Gastrocnemius medialis (tissue), 4 donors: ENCODE results near the gene IGF2BP3. TPM values are rescaled to one million over a fixed set of nuclear protein-coding genes. Genes with fewer than 3 reads are reported as not detected.

ENCODE experiments used
- ATAC-seq, 2 donors: fragments of 150-250 bp; one replicate each; pipeline ENCODE4 v1.9.1; 2016
- DNase-seq, 2 donors: peaks; one replicate each; pipeline ENCODE4 v3.0.0-alpha.2; 2019
- H3K27ac ChIP-seq, 4 donors: fragments of 200-600 bp; sonication (generic); 1 replicate in 1 of 4; 2 replicates in 3 of 4; pipeline ENCODE4 v1.5.1; 2016 to 2018; ENCODE audit warnings: mild to moderate bottlenecking in 2 of 4, moderate library complexity in 1 of 4
- H3K27me3 ChIP-seq, 3 donors: fragments of 200-600 bp; sonication (generic) in 2 of 3; 1 replicate in 1 of 3; 2 replicates in 2 of 3; pipeline versions ENCODE4 v1.5.1 to v1.6.0; 2016 to 2019; ENCODE audit warnings: mild to moderate bottlenecking in 1 of 3, moderate library complexity in 1 of 3
- H3K36me3 ChIP-seq, 2 donors: fragments of 200-600 bp; sonication (generic) in 1 of 2; one replicate each; pipeline ENCODE4 v1.5.1; 2017 to 2018
- H3K4me1 ChIP-seq, 2 donors: fragments of 200-600 bp; sonication (generic) in 1 of 2; one replicate each; pipeline ENCODE4 v1.5.1; 2016 to 2017; ENCODE audit warnings: mild to moderate bottlenecking in 2 of 2
- H3K4me3 ChIP-seq, 4 donors: fragments of 200-600 bp; sonication (generic) in 3 of 4; 1 replicate in 1 of 4; 2 replicates in 3 of 4; pipeline ENCODE4 v1.5.1; 2016 to 2019; ENCODE audit warnings: mild to moderate bottlenecking in 2 of 4
- H3K9me3 ChIP-seq, 3 donors: fragments of 200-600 bp; sonication (generic) in 2 of 3; 1 replicate in 1 of 3; 2 replicates in 2 of 3; pipeline ENCODE4 v1.5.1; 2016 to 2019
- CTCF ChIP-seq, 5 experiments: fragments of 450-650 bp in 3 of 5; fragments of 200-600 bp in 2 of 5; sonication (generic) in 2 of 5; IDR thresholded peaks in 4 of 5; conservative IDR thresholded peaks in 1 of 5; 1 replicate in 4 of 5; 2 replicates in 1 of 5; pipeline ENCODE4 v1.5.1; 2016 to 2019; ENCODE audit warnings: antibody characterized with exemption in 5 of 5, mild to moderate bottlenecking in 3 of 5, moderate library complexity in 3 of 5
- POLR2A ChIP-seq, 2 donors: fragments of 450-650 bp; IDR thresholded peaks; one replicate each; pipeline ENCODE4 v1.6.1; 2017; ENCODE audit warnings: antibody characterized with exemption in 2 of 2, mild to moderate bottlenecking in 2 of 2, moderate library complexity in 2 of 2
- in situ Hi-C, 4 donors: fragments of 200-750 bp; cut with MboI; loops; one replicate each; pipeline versions ENCODE4 v1.15.0 to v1.8.0; 2017; ENCODE audit warnings: low sequenced_read_pairs in 4 of 4
- intact Hi-C: fragments of 100-400 bp; cut with DNase I; formaldehyde crosslinking; loops from one replicate; pipeline ENCODE4 v1.15.1; 2023; ENCODE audit warnings: low total_unique reads
- total RNA-seq, 4 donors: library from RNA; depleted of rRNA; stranded (reverse); fragments of >200 nt; gene quantifications; one replicate each; pipeline versions ENCODE4 v1.1.0 to v1.2.3, GENCODE V29; 2016

IGF2BP3 gene
- total RNA-seq, 4 donors from 2014 or later = 0.51 TPM; not detected in 3

GRCh38 chr7:23369100-23369499, 101.2 kb downstream of the IGF2BP3 start:
- Histone ChIP-seq H3K27ac (no peak overlapping the region), H3K9me3 (no peaks in the 10 kb centered on the region), H3K4me3 (no peak overlapping the region), H3K4me1 (no peaks in the 10 kb centered on the region), H3K27me3 (no peaks in the 10 kb centered on the region), H3K36me3 (no peaks in the 10 kb centered on the region)
- intact Hi-C loops (no loop called here), in situ Hi-C loops (no loop called here)
- ATAC-seq = no peak
- no peak for DNase-seq
- no peak for TF ChIP-seq POLR2A (IDR thresholded peaks at IDR 0.05)
- no peak for TF ChIP-seq CTCF (IDR thresholded peaks at IDR 0.05 in 4 of 5, conservative IDR thresholded peaks at IDR 0.05 in 1 of 5)

- no peak for DNase-seq
- Histone ChIP-seq H3K27ac (no peak overlapping the region), H3K9me3 (no peaks in the 10 kb centered on the region), H3K4me1 (no peaks in the 10 kb centered on the region), H3K27me3 (no peaks in the 10 kb centered on the region), H3K36me3 (no peaks in the 10 kb centered on the region), H3K4me3 (no peak overlapping the region)
- intact Hi-C loops = loop anchor here (5.0 kb wide), 1 partner anchor 104 kb away; no protein-coding TSS in a partner anchor
- ATAC-seq = no peak
- TF ChIP-seq CTCF (IDR thresholded peaks at IDR 0.05 in 4 of 5, conservative IDR thresholded peaks at IDR 0.05 in 1 of 5) = no peak
- in situ Hi-C loops = no loop called here
These were observed 112.1 kb downstream of the IGF2BP3 start for GRCh38 chr7:23358152-23358674.

DNA sequence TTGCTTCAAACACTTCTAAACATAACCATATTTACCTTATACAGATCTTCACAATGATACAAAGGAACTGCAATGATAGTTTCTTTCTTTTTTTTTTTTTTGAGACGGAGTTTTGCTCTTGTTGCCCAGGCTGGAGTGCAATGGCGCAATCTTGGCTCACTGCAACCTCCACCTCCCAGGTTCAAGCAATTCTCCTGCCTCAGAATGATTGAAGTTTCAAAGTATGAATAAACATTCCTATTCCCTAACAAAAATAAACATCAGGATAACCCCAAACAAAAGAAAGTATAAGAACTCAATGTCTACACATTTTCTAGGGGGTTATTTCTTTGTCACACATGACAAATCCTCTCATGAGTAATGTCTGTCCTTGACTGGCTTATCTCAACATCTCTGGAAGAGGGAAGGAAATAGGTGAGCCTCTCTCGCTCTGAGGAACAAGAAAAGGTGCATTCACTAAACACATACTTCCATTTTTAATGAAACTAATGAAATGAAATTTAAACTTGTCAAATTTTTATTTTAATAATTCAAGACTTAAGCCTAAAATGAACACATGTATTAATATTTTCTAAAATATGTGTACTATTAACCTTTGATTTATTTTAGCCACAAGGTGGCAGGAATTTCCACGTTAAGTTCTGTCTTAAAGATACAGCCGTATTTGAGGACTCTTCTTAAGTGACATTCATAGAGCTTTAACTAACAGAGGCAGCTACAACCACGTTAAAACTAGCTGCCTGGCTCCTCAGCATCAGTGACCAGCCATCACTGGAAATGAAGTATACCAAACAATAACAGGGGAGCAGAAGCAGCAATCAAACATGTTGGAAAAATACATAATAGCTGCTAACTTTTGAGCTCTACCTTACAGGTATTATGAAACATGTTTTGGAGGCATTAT, 112.8 kb downstream of the IGF2BP3 start:
- intact Hi-C loops (loop anchor here (5.0 kb wide), 1 partner anchor 105 kb away; no protein-coding TSS in a partner anchor), in situ Hi-C loops (no loop called here)
- Histone ChIP-seq H3K36me3 (no peaks in the 10 kb centered on the region), H3K9me3 (no peaks in the 10 kb centered on the region), H3K4me1 (no peaks in the 10 kb centered on the region), H3K27me3 (no peaks in the 10 kb centered on the region), H3K4me3 (no peak overlapping the region), H3K27ac (no peak overlapping the region)
- TF ChIP-seq CTCF (IDR thresholded peaks at IDR 0.05 in 4 of 5, conservative IDR thresholded peaks at IDR 0.05 in 1 of 5) (no peak), POLR2A (IDR thresholded peaks at IDR 0.05) (no peak)
- DNase-seq (no peak), ATAC-seq (no peak)

DNA sequence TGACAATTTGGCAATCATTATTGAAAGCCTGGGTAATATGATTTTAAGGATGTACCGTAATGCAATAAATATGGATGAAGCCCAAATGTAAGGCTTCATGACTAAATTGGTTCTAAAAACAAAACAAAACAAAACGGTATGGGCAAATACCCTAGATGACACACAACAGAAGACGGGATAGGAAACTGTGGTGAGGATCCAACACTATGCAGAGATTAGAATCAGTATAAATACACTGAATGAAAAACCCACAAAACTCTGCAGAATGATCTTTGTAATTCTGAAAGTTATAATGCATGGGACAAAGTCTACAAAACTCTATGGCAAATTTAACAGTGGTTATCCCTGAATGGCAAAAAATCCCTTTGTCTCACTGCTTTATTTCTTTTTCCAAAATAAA, 113.6 kb downstream of the IGF2BP3 start:
- ATAC-seq (no peak), DNase-seq (no peak)
- Histone ChIP-seq H3K27ac (no peak overlapping the region), H3K4me1 (no peaks in the 10 kb centered on the region), H3K36me3 (no peaks in the 10 kb centered on the region), H3K9me3 (no peaks in the 10 kb centered on the region), H3K4me3 (no peak overlapping the region), H3K27me3 (no peaks in the 10 kb centered on the region)
- TF ChIP-seq CTCF (IDR thresholded peaks at IDR 0.05 in 4 of 5, conservative IDR thresholded peaks at IDR 0.05 in 1 of 5) (no peak), POLR2A (IDR thresholded peaks at IDR 0.05) (no peak)
- in situ Hi-C loops = no loop called here
- intact Hi-C loops = loop anchor here (5.0 kb wide), 1 partner anchor 106 kb away; no protein-coding TSS in a partner anchor
